ENCODE measurements around the gene SCN9A. TPM values are rescaled to one million over a fixed set of nuclear protein-coding genes. Genes with fewer than 3 reads are reported as not detected.

SCN9A gene
- total RNA-seq, 1 experiment from 2014 or later, result not detected

DNA sequence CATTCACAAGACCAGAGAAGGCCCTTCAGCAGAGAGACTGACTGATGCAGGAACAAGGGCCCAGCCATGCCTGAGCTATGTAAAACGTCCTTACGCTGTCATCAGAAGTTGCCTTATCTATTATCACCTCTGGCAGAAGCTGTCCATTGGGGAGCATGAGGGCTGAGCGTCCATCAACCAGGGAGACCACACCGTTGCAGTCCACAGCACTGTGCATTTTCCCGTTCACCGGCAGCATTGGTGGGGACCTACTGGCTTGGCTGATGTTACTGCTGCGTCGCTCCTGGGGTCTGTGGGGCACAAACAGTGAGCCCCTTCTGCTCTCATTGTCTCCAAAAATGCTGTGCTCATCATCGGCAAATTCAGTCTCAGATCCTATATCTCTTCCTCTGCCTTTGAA lies 91.4 kb downstream of the SCN9A start:
- H3K4me3 ChIP-seq (ENCODE audit: low read length), result no peak overlapping the region
- DNase-seq, result no peak
- no peak overlapping the region for H3K4me2 ChIP-seq (ENCODE audit: low read depth, low read length, poor library complexity, severe bottlenecking)
- H3K9me3 ChIP-seq (ENCODE audit: low read length), result no peaks in the 10 kb centered on the region
- H3K36me3 ChIP-seq (ENCODE audit: insufficient read depth, low read length), result no peaks in the 10 kb centered on the region
- no peak overlapping the region for H2AFZ ChIP-seq (ENCODE audit: low read length)
- no peaks in the 10 kb centered on the region for H3K9me2 ChIP-seq (replicated peaks; ENCODE audit: insufficient read depth, low read length)
- H4K20me1 ChIP-seq (ENCODE audit: insufficient read depth, low read depth, low read length), result no peaks in the 10 kb centered on the region
- H3K27ac ChIP-seq (ENCODE audit: low read length), result no peak overlapping the region
- no peak overlapping the region for H3K9ac ChIP-seq (ENCODE audit: low read length)
- no peaks in the 10 kb centered on the region for H3K27me3 ChIP-seq (ENCODE audit: low read length)
- no peaks in the 10 kb centered on the region for H3K79me2 ChIP-seq (ENCODE audit: low read length)
- no peaks in the 10 kb centered on the region for H3K4me1 ChIP-seq (ENCODE audit: low read length)

DNA sequence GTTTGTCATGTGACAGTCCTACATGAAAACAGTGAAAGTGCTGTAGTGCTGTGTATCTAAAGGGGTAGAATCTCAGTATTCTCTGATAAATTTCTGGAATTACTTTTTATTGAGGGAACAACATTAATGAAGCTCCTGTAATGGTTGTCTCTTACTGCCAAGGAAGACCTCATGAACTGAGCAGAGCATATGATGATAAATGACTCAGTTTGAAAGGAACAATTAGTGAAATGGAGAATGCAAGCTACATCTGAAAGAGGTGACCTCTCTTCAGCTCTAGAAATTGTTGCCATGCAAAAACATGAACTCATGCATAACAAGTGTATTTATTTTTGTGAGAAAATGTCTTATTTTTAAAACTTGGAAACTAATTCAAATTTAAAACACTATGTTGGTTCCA lies 93.6 kb downstream of the SCN9A start:
- no peak for DNase-seq
- no peak overlapping the region for H3K4me2 ChIP-seq (ENCODE audit: low read depth, low read length, poor library complexity, severe bottlenecking)
- no peak overlapping the region for H3K27ac ChIP-seq (ENCODE audit: low read length)
- no peaks in the 10 kb centered on the region for H3K4me1 ChIP-seq (ENCODE audit: low read length)
- H3K9me2 ChIP-seq (replicated peaks; ENCODE audit: insufficient read depth, low read length), result no peaks in the 10 kb centered on the region
- H3K9me3 ChIP-seq (ENCODE audit: low read length), result no peaks in the 10 kb centered on the region
- no peaks in the 10 kb centered on the region for H3K36me3 ChIP-seq (ENCODE audit: insufficient read depth, low read length)
- no peak overlapping the region for H3K4me3 ChIP-seq (ENCODE audit: low read length)
- H3K9ac ChIP-seq (ENCODE audit: low read length), result no peak overlapping the region
- no peaks in the 10 kb centered on the region for H4K20me1 ChIP-seq (ENCODE audit: insufficient read depth, low read depth, low read length)
- no peak overlapping the region for H2AFZ ChIP-seq (ENCODE audit: low read length)
- H3K27me3 ChIP-seq (ENCODE audit: low read length), result peaks cover 3% of the 10 kb centered on the region; the same call in 1 of the 2 replicates
- H3K79me2 ChIP-seq (ENCODE audit: low read length), result no peaks in the 10 kb centered on the region

DNA sequence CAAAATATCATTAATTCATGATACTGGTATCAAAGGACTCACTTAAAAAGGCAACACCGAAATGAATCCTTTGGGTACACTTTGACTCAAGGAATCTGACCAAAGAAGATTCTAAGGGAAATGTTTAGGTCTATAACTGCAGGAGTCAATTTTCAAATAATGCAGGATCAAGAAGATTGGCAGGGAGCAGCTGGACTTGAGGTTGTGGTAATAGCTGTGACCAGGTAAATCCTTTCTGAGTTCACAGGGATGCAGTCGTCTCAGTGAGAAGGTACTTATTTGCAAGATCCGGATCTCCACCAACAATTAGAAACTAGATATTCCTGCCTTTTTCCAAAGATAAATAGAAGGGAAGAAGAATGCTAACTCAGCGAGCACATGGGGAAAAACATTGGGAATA lies 96.9 kb downstream of the SCN9A start:
- Histone ChIP-seq H3K4me3 (ENCODE audit: low read length) (no peak overlapping the region), H3K27me3 (ENCODE audit: low read length) (peaks cover 3% of the 10 kb centered on the region; the same call in 1 of the 2 replicates), H3K9me2 (replicated peaks; ENCODE audit: insufficient read depth, low read length) (no peaks in the 10 kb centered on the region), H3K4me1 (ENCODE audit: low read length) (no peaks in the 10 kb centered on the region), H3K27ac (ENCODE audit: low read length) (no peak overlapping the region), H3K79me2 (ENCODE audit: low read length) (no peaks in the 10 kb centered on the region), H2AFZ (ENCODE audit: low read length) (no peak overlapping the region), H3K9me3 (ENCODE audit: low read length) (no peaks in the 10 kb centered on the region), H3K9ac (ENCODE audit: low read length) (no peak overlapping the region), H3K4me2 (ENCODE audit: low read depth, low read length, poor library complexity, severe bottlenecking) (no peak overlapping the region), H4K20me1 (ENCODE audit: insufficient read depth, low read depth, low read length) (no peaks in the 10 kb centered on the region), H3K36me3 (ENCODE audit: insufficient read depth, low read length) (no peaks in the 10 kb centered on the region)
- DNase-seq, result no peak

DNA sequence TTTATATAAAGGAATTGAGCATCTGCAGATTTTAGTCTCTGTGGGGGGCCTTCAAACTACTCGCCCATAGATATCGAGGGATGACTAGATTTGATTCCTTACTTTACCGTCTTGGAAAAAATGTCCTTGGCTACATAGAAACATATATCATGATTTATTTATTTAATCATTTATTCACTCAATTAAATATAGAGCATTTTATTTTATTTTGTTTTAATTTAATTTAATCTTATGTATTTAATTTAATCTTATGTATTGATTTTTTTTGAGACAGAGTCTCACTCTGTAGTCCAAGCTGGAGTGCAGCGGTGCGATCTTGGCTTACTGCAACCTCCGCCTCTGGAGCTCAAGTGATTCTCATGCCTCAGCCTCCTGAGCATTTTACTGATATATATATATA lies 105.4 kb downstream of the SCN9A start:
- Histone ChIP-seq H3K79me2 (ENCODE audit: low read length) (no peaks in the 10 kb centered on the region), H3K27me3 (ENCODE audit: low read length) (no peaks in the 10 kb centered on the region), H4K20me1 (ENCODE audit: insufficient read depth, low read depth, low read length) (no peaks in the 10 kb centered on the region), H3K4me2 (ENCODE audit: low read depth, low read length, poor library complexity, severe bottlenecking) (no peak overlapping the region), H3K36me3 (ENCODE audit: insufficient read depth, low read length) (no peaks in the 10 kb centered on the region), H3K9ac (ENCODE audit: low read length) (no peak overlapping the region), H3K9me3 (ENCODE audit: low read length) (no peaks in the 10 kb centered on the region), H3K4me1 (ENCODE audit: low read length) (no peaks in the 10 kb centered on the region), H3K4me3 (ENCODE audit: low read length) (no peak overlapping the region), H3K27ac (ENCODE audit: low read length) (no peak overlapping the region), H2AFZ (ENCODE audit: low read length) (no peak overlapping the region), H3K9me2 (replicated peaks; ENCODE audit: insufficient read depth, low read length) (no peaks in the 10 kb centered on the region)
- DNase-seq, result no peak

DNA sequence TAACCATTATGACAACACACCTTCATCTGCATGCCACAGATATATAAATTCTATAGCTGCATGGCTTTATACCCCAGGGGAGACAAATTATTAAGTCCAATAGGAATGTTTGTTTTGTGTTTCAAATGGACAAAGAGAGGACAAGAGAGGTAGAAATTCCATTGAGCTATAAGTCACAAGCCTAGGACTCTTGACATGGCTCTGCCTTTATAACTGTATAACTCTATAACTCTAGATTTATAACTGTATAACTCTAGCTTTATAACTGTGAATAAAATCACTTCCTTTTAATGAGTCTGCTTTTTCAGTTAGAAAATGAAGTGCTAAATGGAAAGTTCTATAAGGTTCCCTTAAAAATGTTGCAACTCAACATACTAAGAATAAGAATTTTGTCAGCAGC lies 106.4 kb downstream of the SCN9A start:
- H3K9ac ChIP-seq (ENCODE audit: low read length), result no peak overlapping the region
- no peaks in the 10 kb centered on the region for H3K36me3 ChIP-seq (ENCODE audit: insufficient read depth, low read length)
- H2AFZ ChIP-seq (ENCODE audit: low read length), result no peak overlapping the region
- no peaks in the 10 kb centered on the region for H3K27me3 ChIP-seq (ENCODE audit: low read length)
- H3K9me2 ChIP-seq (replicated peaks; ENCODE audit: insufficient read depth, low read length), result no peaks in the 10 kb centered on the region
- H3K4me2 ChIP-seq (ENCODE audit: low read depth, low read length, poor library complexity, severe bottlenecking), result no peak overlapping the region
- H3K27ac ChIP-seq (ENCODE audit: low read length), result no peak overlapping the region
- no peaks in the 10 kb centered on the region for H3K9me3 ChIP-seq (ENCODE audit: low read length)
- DNase-seq, result no peak
- no peak overlapping the region for H3K4me3 ChIP-seq (ENCODE audit: low read length)
- H3K79me2 ChIP-seq (ENCODE audit: low read length), result no peaks in the 10 kb centered on the region
- H3K4me1 ChIP-seq (ENCODE audit: low read length), result no peaks in the 10 kb centered on the region
- no peaks in the 10 kb centered on the region for H4K20me1 ChIP-seq (ENCODE audit: insufficient read depth, low read depth, low read length)

DNA sequence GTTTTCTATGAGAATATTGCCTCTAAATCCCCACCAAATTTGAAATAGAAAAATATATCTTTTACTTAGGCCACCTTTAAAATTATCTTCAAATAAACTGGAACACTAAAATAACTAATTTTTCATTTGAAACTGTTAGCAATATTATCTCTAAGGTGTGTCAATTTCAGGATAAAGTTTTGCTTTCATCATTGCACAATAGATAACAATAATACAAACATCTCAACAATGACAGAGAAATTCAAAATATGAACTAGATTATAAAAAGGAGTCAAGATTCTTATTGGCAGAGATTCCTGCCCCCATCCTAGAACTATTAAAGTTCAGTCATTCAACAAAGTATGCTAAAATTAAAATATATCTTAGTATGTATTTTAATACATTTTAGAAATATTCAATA lies 117.9 kb downstream of the SCN9A start:
- no peaks in the 10 kb centered on the region for H3K9me2 ChIP-seq (replicated peaks; ENCODE audit: insufficient read depth, low read length)
- no peak overlapping the region for H3K27ac ChIP-seq (ENCODE audit: low read length)
- no peaks in the 10 kb centered on the region for H3K4me1 ChIP-seq (ENCODE audit: low read length)
- DNase-seq, result no peak
- H3K27me3 ChIP-seq (ENCODE audit: low read length), result no peaks in the 10 kb centered on the region; the same call in 1 of the 2 replicates
- H3K9me3 ChIP-seq (ENCODE audit: low read length), result no peaks in the 10 kb centered on the region
- H3K79me2 ChIP-seq (ENCODE audit: low read length), result no peaks in the 10 kb centered on the region
- H3K36me3 ChIP-seq (ENCODE audit: insufficient read depth, low read length), result no peaks in the 10 kb centered on the region
- no peak overlapping the region for H3K4me2 ChIP-seq (ENCODE audit: low read depth, low read length, poor library complexity, severe bottlenecking)
- H2AFZ ChIP-seq (ENCODE audit: low read length), result no peak overlapping the region
- H3K9ac ChIP-seq (ENCODE audit: low read length), result no peak overlapping the region
- no peaks in the 10 kb centered on the region for H4K20me1 ChIP-seq (ENCODE audit: insufficient read depth, low read depth, low read length)
- no peak overlapping the region for H3K4me3 ChIP-seq (ENCODE audit: low read length)

DNA sequence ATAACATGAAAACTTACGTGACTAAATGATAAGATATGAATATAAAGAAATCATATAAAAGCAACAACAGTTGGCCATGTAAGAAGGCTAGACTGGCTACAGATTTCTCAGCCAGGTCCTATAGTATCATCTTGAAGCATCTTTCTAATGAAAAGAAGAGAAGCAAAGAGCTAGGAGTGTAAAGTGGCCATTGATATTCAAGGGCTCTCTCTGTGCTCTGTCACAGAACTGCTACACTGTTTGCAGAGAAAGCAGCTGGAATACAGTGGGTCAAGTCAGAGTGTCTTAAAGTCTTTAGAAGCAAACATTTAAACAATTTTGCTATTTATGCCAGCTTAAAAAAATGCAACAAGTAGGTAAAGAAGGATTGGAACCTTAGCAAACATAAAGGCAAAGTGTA lies 118.8 kb downstream of the SCN9A start:
- no peaks in the 10 kb centered on the region for H3K9me2 ChIP-seq (replicated peaks; ENCODE audit: insufficient read depth, low read length)
- H3K79me2 ChIP-seq (ENCODE audit: low read length), result no peaks in the 10 kb centered on the region
- H3K4me1 ChIP-seq (ENCODE audit: low read length), result no peaks in the 10 kb centered on the region
- no peak overlapping the region for H2AFZ ChIP-seq (ENCODE audit: low read length)
- H3K4me3 ChIP-seq (ENCODE audit: low read length), result no peak overlapping the region
- H3K9me3 ChIP-seq (ENCODE audit: low read length), result no peaks in the 10 kb centered on the region
- H3K4me2 ChIP-seq (ENCODE audit: low read depth, low read length, poor library complexity, severe bottlenecking), result no peak overlapping the region
- no peaks in the 10 kb centered on the region; the same call in 1 of the 2 replicates for H3K27me3 ChIP-seq (ENCODE audit: low read length)
- H3K27ac ChIP-seq (ENCODE audit: low read length), result no peak overlapping the region
- no peaks in the 10 kb centered on the region for H3K36me3 ChIP-seq (ENCODE audit: insufficient read depth, low read length)
- no peak for DNase-seq
- no peak overlapping the region for H3K9ac ChIP-seq (ENCODE audit: low read length)
- H4K20me1 ChIP-seq (ENCODE audit: insufficient read depth, low read depth, low read length), result no peaks in the 10 kb centered on the region

DNA sequence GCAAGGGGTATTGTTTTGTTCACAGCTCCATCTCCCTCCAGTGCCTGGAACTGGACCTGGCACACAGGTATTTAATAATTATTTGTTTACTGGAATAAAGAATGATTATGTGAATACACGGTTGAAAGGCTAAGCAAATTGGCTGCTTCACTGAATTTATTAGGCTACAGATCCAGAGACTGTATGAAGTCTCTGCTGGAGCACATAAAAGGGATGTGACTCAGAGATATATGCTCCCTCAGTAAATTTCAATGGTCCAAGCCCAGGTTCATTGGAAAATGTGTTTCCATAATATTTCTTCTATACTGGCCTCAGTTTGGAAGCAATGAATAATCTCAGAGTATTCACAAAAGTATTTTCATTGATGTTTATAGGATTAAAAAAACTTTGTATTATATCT lies 126.4 kb downstream of the SCN9A start:
- DNase-seq, result no peak

DNA sequence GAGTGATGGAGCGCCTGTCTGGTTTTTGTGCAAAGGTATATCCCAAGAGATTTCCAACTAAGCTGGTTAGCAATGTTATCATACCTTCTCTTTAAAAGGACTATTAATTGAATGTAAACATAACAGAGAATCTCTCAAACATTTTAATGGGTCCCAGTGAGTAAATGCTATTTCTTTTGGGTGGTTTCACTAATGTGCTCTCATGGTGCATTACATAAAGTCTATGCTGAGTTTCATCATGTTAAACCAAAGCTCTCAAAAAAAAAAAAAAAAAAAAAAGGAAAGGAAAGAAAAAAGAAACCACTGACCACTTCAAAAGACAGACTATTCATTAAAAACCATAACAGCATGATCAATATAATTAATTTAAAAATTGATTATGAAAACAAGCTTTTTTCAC lies 128.8 kb downstream of the SCN9A start:
- H3K9ac ChIP-seq (ENCODE audit: low read length), result no peak overlapping the region
- no peaks in the 10 kb centered on the region for H3K36me3 ChIP-seq (ENCODE audit: insufficient read depth, low read length)
- H3K4me3 ChIP-seq (ENCODE audit: low read length), result no peak overlapping the region
- H4K20me1 ChIP-seq (ENCODE audit: insufficient read depth, low read depth, low read length), result no peaks in the 10 kb centered on the region
- no peaks in the 10 kb centered on the region for H3K9me3 ChIP-seq (ENCODE audit: low read length)
- no peaks in the 10 kb centered on the region for H3K27me3 ChIP-seq (ENCODE audit: low read length)
- no peak for DNase-seq
- H3K4me2 ChIP-seq (ENCODE audit: low read depth, low read length, poor library complexity, severe bottlenecking), result no peak overlapping the region
- H3K27ac ChIP-seq (ENCODE audit: low read length), result no peak overlapping the region
- H3K79me2 ChIP-seq (ENCODE audit: low read length), result no peaks in the 10 kb centered on the region
- no peaks in the 10 kb centered on the region for H3K9me2 ChIP-seq (replicated peaks; ENCODE audit: insufficient read depth, low read length)
- H3K4me1 ChIP-seq (ENCODE audit: low read length), result no peaks in the 10 kb centered on the region
- H2AFZ ChIP-seq (ENCODE audit: low read length), result no peak overlapping the region

More for the DNA sequence above, 126.4 kb downstream of the SCN9A start:
- no peak overlapping the region for H3K27ac ChIP-seq (ENCODE audit: low read length)
- H3K27me3 ChIP-seq (ENCODE audit: low read length), result no peaks in the 10 kb centered on the region
- no peak overlapping the region for H3K4me3 ChIP-seq (ENCODE audit: low read length)
- H3K9me2 ChIP-seq (replicated peaks; ENCODE audit: insufficient read depth, low read length), result no peaks in the 10 kb centered on the region
- no peaks in the 10 kb centered on the region for H3K9me3 ChIP-seq (ENCODE audit: low read length)
- H3K4me2 ChIP-seq (ENCODE audit: low read depth, low read length, poor library complexity, severe bottlenecking), result no peak overlapping the region
- H4K20me1 ChIP-seq (ENCODE audit: insufficient read depth, low read depth, low read length), result no peaks in the 10 kb centered on the region
- H2AFZ ChIP-seq (ENCODE audit: low read length), result no peak overlapping the region
- H3K9ac ChIP-seq (ENCODE audit: low read length), result no peak overlapping the region
- no peaks in the 10 kb centered on the region for H3K36me3 ChIP-seq (ENCODE audit: insufficient read depth, low read length)
- no peaks in the 10 kb centered on the region for H3K4me1 ChIP-seq (ENCODE audit: low read length)
- H3K79me2 ChIP-seq (ENCODE audit: low read length), result no peaks in the 10 kb centered on the region

Data from Karpas-422 (cell line).